ENCODE data around the gene GNA12. TPM values are rescaled to one million over a fixed set of nuclear protein-coding genes. Genes with fewer than 3 reads are reported as not detected.

The GNA12 gene
- total RNA-seq, 1 donor from 2014 or later: 19.3 TPM

- no peak overlapping the region for H3K4me3 ChIP-seq (ENCODE audit: low read depth, low read length)
- no peak for DNase-seq (ENCODE audit: low read depth)
- TF ChIP-seq CTCF (conservative IDR thresholded peaks at IDR 0.05; ENCODE audit: low read depth, low read length): no peak
Measured at GRCh38 chr7:2708547-2709310, 135.4 kb downstream of the GNA12 start.

GRCh38 chr7:2708041-2708440, 136.1 kb downstream of the GNA12 start:
- no peak for DNase-seq (ENCODE audit: low read depth)
- TF ChIP-seq CTCF (conservative IDR thresholded peaks at IDR 0.05; ENCODE audit: low read depth, low read length): no peak
- H3K4me3 ChIP-seq (ENCODE audit: low read depth, low read length): no peak overlapping the region

- DNase-seq (ENCODE audit: low read depth): no peak
- TF ChIP-seq CTCF (conservative IDR thresholded peaks at IDR 0.05; ENCODE audit: low read depth, low read length): no peak
- no peak overlapping the region for H3K4me3 ChIP-seq (ENCODE audit: low read depth, low read length)
Measured at GRCh38 chr7:2707481-2707880, 136.6 kb downstream of the GNA12 start.

GRCh38 chr7:2706685-2707126, 137.4 kb downstream of the GNA12 start:
- TF ChIP-seq CTCF (conservative IDR thresholded peaks at IDR 0.05; ENCODE audit: low read depth, low read length): no peak
- no peak for DNase-seq (ENCODE audit: low read depth)

GRCh38 chr7:2705371-2706096, 138.6 kb downstream of the GNA12 start:
- no peak for TF ChIP-seq CTCF (conservative IDR thresholded peaks at IDR 0.05; ENCODE audit: low read depth, low read length)

More at GRCh38 chr7:2706685-2707126, 137.4 kb downstream of the GNA12 start:
- H3K4me3 ChIP-seq (ENCODE audit: low read depth, low read length): no peak overlapping the region

GRCh38 chr7:2702594-2702957, 141.5 kb downstream of the GNA12 start:
- TF ChIP-seq CTCF (conservative IDR thresholded peaks at IDR 0.05; ENCODE audit: low read depth, low read length): no peak
- DNase-seq (ENCODE audit: low read depth): no peak

More at GRCh38 chr7:2705371-2706096, 138.6 kb downstream of the GNA12 start:
- DNase-seq (ENCODE audit: low read depth): no peak
- H3K4me3 ChIP-seq (ENCODE audit: low read depth, low read length): no peak overlapping the region

More at GRCh38 chr7:2702594-2702957, 141.5 kb downstream of the GNA12 start:
- H3K4me3 ChIP-seq (ENCODE audit: low read depth, low read length): no peak overlapping the region

Measured in epithelial cell of proximal tubule (primary cell).